ENCODE data around the gene PIK3C2B.

PIK3C2B gene

DNA sequence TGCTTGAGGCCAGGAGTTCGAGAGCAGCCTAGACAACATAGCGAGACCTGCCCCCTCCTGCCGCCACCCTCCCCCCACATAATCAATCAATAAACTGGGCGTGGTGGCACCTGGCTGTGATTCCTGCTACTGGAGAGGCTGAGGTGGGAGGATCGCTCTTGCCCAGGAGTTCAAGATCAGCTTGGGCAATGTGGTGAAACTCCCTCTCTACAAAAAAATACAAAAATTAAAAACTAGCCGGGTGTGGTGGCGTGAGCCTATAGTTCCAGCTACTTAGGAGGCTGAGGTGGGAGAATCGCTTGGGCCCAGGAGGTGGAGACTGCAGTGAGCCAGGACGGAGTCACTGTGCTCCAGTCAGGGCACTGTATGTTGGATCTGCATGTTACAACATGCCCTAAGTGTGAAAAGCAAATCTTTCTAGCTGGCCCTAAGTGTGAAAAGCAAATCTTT lies 14.6 kb upstream of the PIK3C2B start:
- Mint-ChIP-seq H3K4me1 (peaks cover 11% of the 10 kb centered on the region), H3K36me3 (ENCODE audit: low read depth) (no peaks in the 10 kb centered on the region), H3K9me3 (peaks cover 4% of the 10 kb centered on the region), H3K4me3 (no peak overlapping the region), H3K27ac (no peak overlapping the region), H3K27me3 (ENCODE audit: low read depth, poor library complexity) (peaks cover 19% of the 10 kb centered on the region)
- TF ChIP-seq, protein P1, sequence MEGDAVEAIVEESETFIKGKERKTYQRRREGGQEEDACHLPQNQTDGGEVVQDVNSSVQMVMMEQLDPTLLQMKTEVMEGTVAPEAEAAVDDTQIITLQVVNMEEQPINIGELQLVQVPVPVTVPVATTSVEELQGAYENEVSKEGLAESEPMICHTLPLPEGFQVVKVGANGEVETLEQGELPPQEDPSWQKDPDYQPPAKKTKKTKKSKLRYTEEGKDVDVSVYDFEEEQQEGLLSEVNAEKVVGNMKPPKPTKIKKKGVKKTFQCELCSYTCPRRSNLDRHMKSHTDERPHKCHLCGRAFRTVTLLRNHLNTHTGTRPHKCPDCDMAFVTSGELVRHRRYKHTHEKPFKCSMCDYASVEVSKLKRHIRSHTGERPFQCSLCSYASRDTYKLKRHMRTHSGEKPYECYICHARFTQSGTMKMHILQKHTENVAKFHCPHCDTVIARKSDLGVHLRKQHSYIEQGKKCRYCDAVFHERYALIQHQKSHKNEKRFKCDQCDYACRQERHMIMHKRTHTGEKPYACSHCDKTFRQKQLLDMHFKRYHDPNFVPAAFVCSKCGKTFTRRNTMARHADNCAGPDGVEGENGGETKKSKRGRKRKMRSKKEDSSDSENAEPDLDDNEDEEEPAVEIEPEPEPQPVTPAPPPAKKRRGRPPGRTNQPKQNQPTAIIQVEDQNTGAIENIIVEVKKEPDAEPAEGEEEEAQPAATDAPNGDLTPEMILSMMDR (IDR thresholded peaks at IDR 0.05): no peak
- DNase-seq: no peak

DNA sequence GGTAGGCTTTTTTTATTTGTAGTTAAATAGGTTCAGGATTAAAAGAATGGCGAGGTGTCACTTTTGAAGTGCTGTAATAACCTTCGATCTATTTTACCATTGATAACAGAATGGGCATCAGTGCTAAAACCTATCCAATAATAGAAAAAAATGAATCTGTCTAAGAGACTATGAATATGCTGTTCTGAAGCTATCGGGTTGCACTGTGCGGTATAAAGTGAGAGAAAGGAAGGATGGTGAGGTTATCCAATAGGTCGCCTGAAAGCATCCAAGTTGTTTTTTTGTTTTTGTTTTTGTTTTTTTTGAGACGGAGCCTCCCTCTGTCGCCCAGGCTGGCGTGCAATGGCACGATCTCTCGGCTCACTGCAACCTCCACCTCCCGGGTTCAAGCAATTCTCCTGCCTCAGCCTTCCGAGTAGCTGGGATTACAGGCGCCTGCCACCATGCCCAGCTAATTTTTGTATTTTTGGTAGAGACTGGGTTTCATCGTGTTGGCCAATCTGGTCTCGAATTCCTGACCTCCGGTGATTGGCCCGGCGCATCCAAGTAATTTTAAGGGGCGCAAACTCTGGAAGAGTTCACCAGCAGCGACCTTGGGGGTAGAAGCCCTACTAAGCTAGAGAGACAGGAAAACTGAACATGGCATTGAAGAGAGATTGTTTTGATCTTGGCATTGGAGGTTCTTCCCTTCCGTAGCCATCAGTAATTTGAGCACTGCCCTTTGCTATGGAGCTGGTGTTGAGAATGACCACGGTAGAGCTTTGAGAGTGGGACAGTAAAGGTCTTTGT lies 12.9 kb upstream of the PIK3C2B start:
- H3K36me3 Mint-ChIP-seq (ENCODE audit: low read depth): no peaks in the 10 kb centered on the region
- H3K9me3 Mint-ChIP-seq: peaks cover 4% of the 10 kb centered on the region
- peak; percentile 38 for DNase-seq
- peaks cover 23% of the 10 kb centered on the region for H3K27me3 Mint-ChIP-seq (ENCODE audit: low read depth, poor library complexity)
- peak overlapping the region; percentile 97 for H3K27ac Mint-ChIP-seq
- TF ChIP-seq, protein P1 (IDR thresholded peaks at IDR 0.05): no peak
- H3K4me1 Mint-ChIP-seq: peaks cover 28% of the 10 kb centered on the region
- peak overlapping the region; percentile 98 for H3K4me3 Mint-ChIP-seq

DNA sequence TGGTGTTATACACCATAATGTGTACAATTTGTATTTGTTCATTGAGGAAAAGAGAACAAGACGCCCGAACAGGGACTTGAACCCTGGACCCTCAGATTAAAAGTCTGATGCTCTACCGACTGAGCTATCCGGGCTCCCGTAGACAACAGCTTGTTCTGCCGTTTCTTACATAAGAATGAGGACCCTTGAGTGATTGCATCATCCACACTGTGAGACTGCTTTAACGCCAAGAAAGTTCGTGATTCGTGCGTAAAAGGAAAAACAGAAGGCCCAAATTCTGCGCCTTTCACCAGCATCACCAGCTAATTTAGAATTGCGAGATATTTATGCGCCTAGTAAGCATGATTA lies 12.3 kb upstream of the PIK3C2B start:
- peaks cover 30% of the 10 kb centered on the region for H3K4me1 Mint-ChIP-seq
- H3K4me3 Mint-ChIP-seq: peak overlapping the region; percentile 98
- peak overlapping the region; percentile 97 for H3K27ac Mint-ChIP-seq
- no peaks in the 10 kb centered on the region for H3K36me3 Mint-ChIP-seq (ENCODE audit: low read depth)
- H3K9me3 Mint-ChIP-seq: peaks cover 4% of the 10 kb centered on the region
- H3K27me3 Mint-ChIP-seq (ENCODE audit: low read depth, poor library complexity): peaks cover 19% of the 10 kb centered on the region
- TF ChIP-seq, protein P1 (IDR thresholded peaks at IDR 0.05): no peak
- peak; percentile 90 for DNase-seq

DNA sequence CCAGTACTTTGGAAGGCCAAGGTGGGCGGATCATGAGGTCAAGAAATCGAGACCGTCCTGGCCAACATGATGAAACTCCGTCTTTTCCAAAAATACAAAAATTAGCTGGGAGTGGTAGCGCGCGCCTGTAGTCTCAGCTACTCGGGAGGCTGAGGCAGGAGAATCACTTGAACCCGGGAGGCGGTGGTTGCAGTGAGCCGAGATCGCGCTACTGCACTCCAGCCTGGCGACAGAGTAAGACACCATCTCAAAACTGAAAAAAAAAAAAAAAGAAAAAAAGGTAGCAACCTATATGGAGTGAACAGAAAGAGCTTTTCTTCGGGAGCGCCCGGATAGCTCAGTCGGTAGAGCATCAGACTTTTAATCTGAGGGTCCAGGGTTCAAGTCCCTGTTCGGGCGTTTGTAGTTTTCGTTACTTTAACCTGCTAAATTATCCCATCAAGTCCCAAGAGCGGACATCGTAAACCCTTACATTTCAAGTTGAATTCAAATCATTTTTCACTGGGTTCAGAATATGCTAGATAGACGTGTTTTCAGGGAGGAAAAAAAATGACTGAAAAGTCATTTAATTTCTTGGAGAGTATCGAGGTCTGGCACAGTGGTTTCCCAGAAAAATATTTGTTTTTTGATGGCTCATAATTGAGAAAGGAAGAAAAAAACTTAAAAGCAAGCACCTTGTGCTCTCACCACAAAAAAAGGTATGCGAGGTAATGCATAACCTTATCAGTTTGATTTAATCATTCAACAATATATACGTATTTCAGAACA lies 11.8 kb upstream of the PIK3C2B start:
- TF ChIP-seq, protein P1 (IDR thresholded peaks at IDR 0.05): no peak
- Mint-ChIP-seq H3K27ac (peak overlapping the region; percentile 97), H3K27me3 (ENCODE audit: low read depth, poor library complexity) (peaks cover 20% of the 10 kb centered on the region), H3K9me3 (peaks cover 4% of the 10 kb centered on the region), H3K36me3 (ENCODE audit: low read depth) (no peaks in the 10 kb centered on the region), H3K4me3 (peak overlapping the region; percentile 98), H3K4me1 (peaks cover 34% of the 10 kb centered on the region)
- DNase-seq: peak; percentile 77

DNA sequence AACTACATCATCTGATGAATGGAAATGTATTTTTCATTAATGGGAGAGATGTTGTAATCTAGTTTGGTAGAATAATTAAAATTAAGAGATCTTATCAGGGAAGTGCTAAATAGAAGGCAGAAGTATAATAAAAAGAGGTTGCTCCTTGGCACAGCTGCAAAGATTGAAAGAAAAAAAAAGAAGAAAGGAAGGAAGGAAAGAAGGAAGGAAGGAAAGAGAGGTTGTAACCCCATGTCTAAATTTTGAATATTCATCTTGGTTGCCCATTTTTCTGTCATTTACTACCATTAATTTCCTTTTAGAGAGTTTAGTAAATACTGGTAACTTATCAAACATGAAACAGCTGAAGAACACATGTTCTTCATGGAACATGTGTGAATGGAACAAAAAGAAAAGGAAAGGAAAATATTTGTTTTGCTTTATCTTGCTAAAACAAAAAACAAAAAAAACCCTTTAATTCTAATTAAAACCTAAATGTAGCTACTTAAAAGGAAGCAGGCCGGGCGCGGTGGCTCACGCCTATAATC lies 11.1 kb upstream of the PIK3C2B start:
- no peak for DNase-seq
- H3K9me3 Mint-ChIP-seq: peaks cover 4% of the 10 kb centered on the region
- H3K4me1 Mint-ChIP-seq: peaks cover 34% of the 10 kb centered on the region
- H3K36me3 Mint-ChIP-seq (ENCODE audit: low read depth): no peaks in the 10 kb centered on the region
- no peak overlapping the region for H3K27ac Mint-ChIP-seq
- H3K4me3 Mint-ChIP-seq: peak overlapping the region; percentile 98
- TF ChIP-seq, protein P1 (IDR thresholded peaks at IDR 0.05): no peak
- peaks cover 20% of the 10 kb centered on the region for H3K27me3 Mint-ChIP-seq (ENCODE audit: low read depth, poor library complexity)
